A549 (cell line): Measurements from ENCODE around the gene NHLRC2. TPM values are rescaled to one million over a fixed set of nuclear protein-coding genes. Genes with fewer than 3 reads are reported as not detected.

ENCODE experiments used
- ATAC-seq, 2 experiments: fragments of 200-7000 bp in 1 of 2; fragments of >200 bp in 1 of 2; cut with Nextera tagmentation in 1 of 2; cut with Tn5 transposase in 1 of 2; 3 replicates each; pipeline versions ENCODE4 v1.8.0 to v1.9.1; 2018 to 2020; ENCODE audit warnings: mild to moderate bottlenecking in 1 of 2, moderate library complexity in 1 of 2
- CTCF ChIA-PET: fragments of 300-600 bp; sonication (Branson Sonifier 250); formaldehyde crosslinking; extraction: SDS; loops from one replicate; lab custom pipeline; 2021; ENCODE audit warnings: antibody characterized with exemption, inconsistent platforms; lab: Yijun Ruan, JAX
- POLR2A ChIA-PET: fragments of 350-600 bp; formaldehyde crosslinking; extraction: SDS; loops from one replicate; lab custom pipeline; 2021; ENCODE audit warnings: antibody characterized with exemption, inconsistent platforms; lab: Yijun Ruan, JAX
- DNase-seq, 2 experiments: peaks; one replicate each; pipeline versions ENCODE4 v3.0.0 to v3.0.0-alpha.2; 2011 to 2016; ENCODE audit warnings: low read depth in 1 of 2, low spot score in 1 of 2
- FAIRE-seq: peaks from 2 replicates; lab custom pipeline; 2011; peaks lifted over from hg19 to GRCh38; lab: Jason Lieb, UNC
- H3K27ac ChIP-seq, 2 experiments: fragments of >200 bp; sonication (Bioruptor Twin); formaldehyde crosslinking; 3 replicates each; pipeline ENCODE4 v1.5.1; 2016 to 2017
- H3K4me1 ChIP-seq: fragments of >200 bp; sonication (Bioruptor Twin); formaldehyde crosslinking; 3 replicates; pipeline ENCODE4 v1.6.1; 2016
- H3K4me2 ChIP-seq: fragments of >200 bp; sonication (Bioruptor Twin); formaldehyde crosslinking; 3 replicates; pipeline ENCODE4 v1.6.1; 2016
- H3K4me3 ChIP-seq: fragments of >200 bp; sonication (Bioruptor Twin); formaldehyde crosslinking; 3 replicates; pipeline ENCODE4 v1.5.1; 2016
- H3K9me3 ChIP-seq: fragments of >200 bp; sonication (Bioruptor Twin); formaldehyde crosslinking; 3 replicates; pipeline ENCODE4 v1.6.1; 2016
- ATOH8 ChIP-seq: fragments of 250-450 bp; sonication (Bioruptor Pico); IDR thresholded peaks from 2 replicates; pipeline ENCODE4 v1.5.0; 2020; ENCODE audit warnings: low read depth, mild to moderate bottlenecking, moderate library complexity
- CBX2 ChIP-seq: fragments of 200-600 bp; sonication (generic); IDR thresholded peaks from 2 replicates; pipeline ENCODE4 v1.6.1; 2016; ENCODE audit warnings: low read depth, mild to moderate bottlenecking, borderline replicate concordance
- CTCF ChIP-seq: fragments of >200 bp; sonication (Bioruptor Twin); formaldehyde crosslinking; IDR thresholded peaks from 3 replicates; pipeline ENCODE4 v1.5.1; 2016
- ELK1 ChIP-seq: fragments of 150-350 bp; IDR thresholded peaks from 2 replicates; pipeline ENCODE4 v1.6.1; 2014; ENCODE audit warnings: low read depth, mild to moderate bottlenecking, low read length
- EP300 ChIP-seq, 2 experiments: fragments of >200 bp; sonication (Bioruptor Twin); formaldehyde crosslinking; IDR thresholded peaks; 2 replicates in 1 of 2; 3 replicates in 1 of 2; pipeline ENCODE4 v1.6.1; 2016 to 2017
- ESRRA ChIP-seq: fragments of 150-350 bp; IDR thresholded peaks from 2 replicates; pipeline ENCODE4 v1.6.1; 2014; ENCODE audit warnings: mild to moderate bottlenecking, low read length, borderline replicate concordance
- FOSL2 ChIP-seq, 2 experiments: fragments of 450-650 bp in 1 of 2; fragments of >200 bp in 1 of 2; sonication (Bioruptor Twin) in 1 of 2; formaldehyde crosslinking; IDR thresholded peaks; 2 replicates each; pipeline versions ENCODE4 v1.5.0 to v1.6.1; 2016 to 2020; ENCODE audit warnings: mild to moderate bottlenecking in 1 of 2, moderate library complexity in 1 of 2
- FOXS1 ChIP-seq: fragments of 250-450 bp; sonication (Bioruptor Pico); IDR thresholded peaks from 2 replicates; pipeline ENCODE4 v1.5.0; 2020; ENCODE audit warnings: mild to moderate bottlenecking, moderate library complexity
- GATA3 ChIP-seq: IDR thresholded peaks from 2 replicates; pipeline ENCODE4 v1.6.1; 2012; ENCODE audit warnings: borderline replicate concordance
- HDAC2 ChIP-seq: fragments of 200-600 bp; sonication (generic); IDR thresholded peaks from 2 replicates; pipeline ENCODE4 v1.6.1; 2016
- HEYL ChIP-seq: fragments of 250-450 bp; sonication (Bioruptor Pico); IDR thresholded peaks from 2 replicates; pipeline ENCODE4 v1.8.0; 2021; ENCODE audit warnings: mild to moderate bottlenecking, moderate library complexity
- HMGXB4 ChIP-seq: fragments of 250-450 bp; sonication (Bioruptor Pico); IDR thresholded peaks from 2 replicates; pipeline ENCODE4 v1.5.0; 2021; ENCODE audit warnings: mild to moderate bottlenecking, moderate library complexity, borderline replicate concordance
- JUN ChIP-seq, 2 experiments: fragments of >200 bp; sonication (Bioruptor Twin); formaldehyde crosslinking; IDR thresholded peaks; 2 replicates in 1 of 2; 3 replicates in 1 of 2; pipeline ENCODE4 v1.6.1; 2016 to 2017
- MAX ChIP-seq: IDR thresholded peaks from 2 replicates; pipeline ENCODE4 v1.6.1; 2012
- MYC ChIP-seq: IDR thresholded peaks from 2 replicates; pipeline ENCODE4 v1.6.1; 2012; ENCODE audit warnings: mild to moderate bottlenecking, inconsistent platforms, low read length, improper control_type of control experiment, borderline replicate concordance
- NFE2L2 ChIP-seq: fragments of 150-350 bp; conservative IDR thresholded peaks from 2 replicates; pipeline ENCODE4 v1.6.1; 2014; ENCODE audit warnings: low read length
- NR3C1 ChIP-seq: fragments of >200 bp; sonication (Bioruptor Twin); formaldehyde crosslinking; IDR thresholded peaks from 3 replicates; pipeline ENCODE4 v1.6.1; 2017
- PBX3 ChIP-seq: IDR thresholded peaks from 2 replicates; pipeline ENCODE4 v1.6.1; 2012
- PHF8 ChIP-seq: fragments of 200-600 bp; sonication (generic); IDR thresholded peaks from 2 replicates; pipeline ENCODE4 v1.6.1; 2016; ENCODE audit warnings: low read depth, mild to moderate bottlenecking, antibody characterized with exemption, moderate library complexity, borderline replicate concordance
- POLR2A ChIP-seq: IDR thresholded peaks from 2 replicates; pipeline ENCODE4 v1.6.1; 2012; ENCODE audit warnings: mild to moderate bottlenecking, low read length
- RAD21 ChIP-seq, 2 experiments: fragments of >200 bp in 1 of 2; sonication (Bioruptor Twin) in 1 of 2; formaldehyde crosslinking in 1 of 2; IDR thresholded peaks in 1 of 2; conservative IDR thresholded peaks in 1 of 2; 2 replicates in 1 of 2; 3 replicates in 1 of 2; pipeline ENCODE4 v1.6.1; 2012 to 2018; ENCODE audit warnings: inconsistent platforms in 1 of 2
- RARB ChIP-seq: fragments of 250-450 bp; sonication (Bioruptor Pico); IDR thresholded peaks from 2 replicates; pipeline ENCODE4 v1.8.0; 2021; ENCODE audit warnings: mild to moderate bottlenecking, moderate library complexity
- RCOR1 ChIP-seq: fragments of 150-350 bp; IDR thresholded peaks from 2 replicates; pipeline ENCODE4 v1.6.1; 2014; ENCODE audit warnings: antibody characterized with exemption, low read length, low read depth
- RFX5 ChIP-seq: fragments of 450-650 bp; IDR thresholded peaks from 2 replicates; pipeline ENCODE4 v1.7.1; 2014; ENCODE audit warnings: antibody characterized with exemption, mild to moderate bottlenecking, moderate library complexity
- SREBF2 ChIP-seq: fragments of 450-650 bp; IDR thresholded peaks from 2 replicates; pipeline ENCODE4 v1.6.1; 2014; ENCODE audit warnings: mild to moderate bottlenecking, moderate library complexity
- TP53 ChIP-seq: fragments of 250-450 bp; sonication (Bioruptor Pico); IDR thresholded peaks from 2 replicates; pipeline ENCODE4 v1.5.0; 2021; ENCODE audit warnings: mild to moderate bottlenecking, moderate library complexity
- ZFP36 ChIP-seq: fragments of 450-650 bp; IDR thresholded peaks from 2 replicates; pipeline ENCODE4 v1.6.1; 2014; ENCODE audit warnings: borderline replicate concordance; ENCODE audit not compliant: partially characterized antibody
- ZSCAN20 ChIP-seq: fragments of 250-450 bp; sonication (Bioruptor Pico); IDR thresholded peaks from 2 replicates; pipeline ENCODE4 v1.8.0; 2022; ENCODE audit warnings: mild to moderate bottlenecking, moderate library complexity
- WGBS: methylation state at CpG from one replicate; pipeline ENCODE4 v1.1.6; 2017; ENCODE audit errors: missing lambda C conversion rate; 5-methylcytosine and 5-hydroxymethylcytosine counted together
- polyA plus RNA-seq, 4 experiments: library from polyadenylated mRNA; depleted of rRNA in 3 of 4; stranded (reverse); fragments of >200 nt; fragmentation: RNase III in 1 of 4; extraction: RNeasy Plus Mini Kit Qiagen cat#74134 plus additional on column Dnase treatment in 1 of 4; gene quantifications; 2 replicates in 3 of 4; 3 replicates in 1 of 4; pipeline ENCODE4 v1.2.3, GENCODE V29; 2011 to 2017

The NHLRC2 gene
- polyA plus RNA-seq, 2 of the 4 experiments (the other 2 are of a cell fraction) = 4.9 to 17.3 TPM

- peaks cover 44% of the 10 kb centered on the region for H3K4me1 ChIP-seq
- POLR2A ChIA-PET = no interaction called here
- TF ChIP-seq CBX2 (no peak), NR3C1 (no peak), RCOR1 (no peak), TP53 (CRISPR knock-in tag) (no peak), RAD21 (conservative IDR thresholded peaks at IDR 0.05 in 1 of 2, IDR thresholded peaks at IDR 0.05 in 1 of 2) (no peak), RARB (CRISPR knock-in tag) (no peak), HMGXB4 (CRISPR knock-in tag) (no peak), GATA3 (no peak), MAX (no peak), ZFP36 (no peak), RFX5 (no peak), EP300 (IDR thresholded peaks at IDR 0.05) (no peak), ELK1 (no peak), PHF8 (no peak), FOXS1 (CRISPR knock-in tag) (no peak), ESRRA (no peak), NFE2L2 (no peak), HEYL (no peak)
- H3K27ac ChIP-seq = peak overlapping the region; percentile 53 to 77
- H3K9me3 ChIP-seq = no peaks in the 10 kb centered on the region
- ATAC-seq = peak in 1 of 2 experiments; percentile 10; a peak in 2 of 6 replicates
- DNase-seq = peak in 1 of 2 experiments; percentile 45
- peak overlapping the region; percentile 63 for H3K4me2 ChIP-seq
- H3K4me3 ChIP-seq = no peak overlapping the region
- WGBS = 52% methylated on average over 6 of the region's 6 CpGs
- FAIRE-seq = no peak
- CTCF ChIA-PET = interaction anchor here (2.0 kb wide), 1 partner anchor 144 kb away, joined by 6 read pairs; no protein-coding TSS in a partner anchor
Measured at GRCh38 chr10:113959383-113959760, 104.9 kb downstream of the NHLRC2 start.

- ChIA-PET CTCF (interaction anchor here (1.6 kb wide), 1 partner anchor 162 kb away, joined by 3 read pairs; no protein-coding TSS in a partner anchor), POLR2A (no interaction called here)
- Histone ChIP-seq H3K27ac (peak overlapping the region; percentile 53 to 77; a peak in 4 of 6 replicates), H3K9me3 (no peaks in the 10 kb centered on the region), H3K4me2 (0 out of 3 replicates have a peak overlapping the region, but pooled peaks have one; percentile 15), H3K4me1 (peaks cover 44% of the 10 kb centered on the region), H3K4me3 (no peak overlapping the region)
- WGBS = 67% methylated on average over 11 of the region's 11 CpGs
- no peak for FAIRE-seq
- DNase-seq = peak in 1 of 2 experiments; percentile 53
- no peak for ATAC-seq
- TF ChIP-seq ZSCAN20 (CRISPR knock-in tag) = no peak
- no peak for TF ChIP-seq FOSL2 (IDR thresholded peaks at IDR 0.05)
- no peak for TF ChIP-seq FOSL2 (CRISPR knock-in tag; IDR thresholded peaks at IDR 0.05)
- no peak for TF ChIP-seq ELK1
- no peak for TF ChIP-seq MYC
- no peak for TF ChIP-seq ATOH8 (CRISPR knock-in tag)
- no peak for TF ChIP-seq HDAC2
- no peak for TF ChIP-seq SREBF2
- no peak for TF ChIP-seq PBX3
- no peak for TF ChIP-seq POLR2A
- no peak for TF ChIP-seq JUN (IDR thresholded peaks at IDR 0.05)
- TF ChIP-seq CTCF = no peak
Measured at GRCh38 chr10:113960617-113961181, 106.2 kb downstream of the NHLRC2 start.
